Epithelial cell of prostate (primary cell): Measurements from ENCODE around the gene CFL1.

ENCODE experiments used
- DNase-seq: peaks from one replicate; pipeline ENCODE4 v3.0.0-alpha.2; 2011; ENCODE audit warnings: low read depth, low spot score
- H3K27ac ChIP-seq: fragments of 450-650 bp; 2 replicates; pipeline ENCODE4 v1.5.1; 2017; ENCODE audit warnings: mild to moderate bottlenecking

The CFL1 gene

DNA sequence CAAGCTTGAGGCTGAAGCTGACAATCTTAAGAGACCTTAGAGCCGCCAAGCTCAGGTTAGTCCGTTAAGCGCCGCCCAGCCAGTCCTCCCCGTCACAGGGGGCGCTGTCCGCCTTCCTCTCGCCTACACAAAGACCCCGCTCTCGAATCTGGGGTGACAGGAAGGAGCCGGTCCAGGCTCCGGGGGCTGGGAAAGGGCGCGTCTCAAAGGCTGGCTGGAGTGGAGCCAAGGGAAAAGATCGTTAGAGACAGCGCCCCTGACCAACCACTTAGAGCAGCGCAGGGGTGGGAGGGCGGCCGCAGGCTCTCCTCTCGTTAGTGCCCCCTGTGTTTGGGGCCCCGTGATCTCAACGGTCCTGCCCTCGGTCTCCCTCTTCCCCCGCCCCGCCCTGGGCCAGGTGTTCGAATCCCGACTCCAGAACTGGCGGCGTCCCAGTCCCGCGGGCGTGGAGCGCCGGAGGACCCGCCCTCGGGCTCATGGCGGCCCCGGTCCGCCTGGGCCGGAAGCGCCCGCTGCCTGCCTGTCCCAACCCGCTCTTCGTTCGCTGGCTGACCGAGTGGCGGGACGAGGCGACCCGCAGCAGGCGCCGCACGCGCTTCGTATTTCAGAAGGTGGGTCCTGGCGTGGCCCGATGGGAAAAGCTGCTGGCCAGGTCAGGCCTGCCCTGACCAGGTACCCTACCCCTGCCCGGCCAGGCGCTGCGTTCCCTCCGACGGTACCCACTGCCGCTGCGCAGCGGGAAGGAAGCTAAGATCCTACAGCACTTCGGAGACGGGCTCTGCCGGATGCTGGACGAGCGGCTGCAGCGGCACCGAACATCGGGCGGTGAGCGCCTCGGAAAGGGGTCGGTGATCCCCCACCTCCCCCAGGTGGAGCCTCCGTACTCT is 2.5 kb upstream of the CFL1 start, which contains the start of gene MUS81:
Gene MUS81 (plus strand): TSS at position 156 of the 887 bp plus-strand sequence. CDS start 321 bp downstream, at position 477.
- H3K27ac ChIP-seq = peak within 1 kb of the TSS; percentile 96
- peak; percentile 87 for DNase-seq

DNA sequence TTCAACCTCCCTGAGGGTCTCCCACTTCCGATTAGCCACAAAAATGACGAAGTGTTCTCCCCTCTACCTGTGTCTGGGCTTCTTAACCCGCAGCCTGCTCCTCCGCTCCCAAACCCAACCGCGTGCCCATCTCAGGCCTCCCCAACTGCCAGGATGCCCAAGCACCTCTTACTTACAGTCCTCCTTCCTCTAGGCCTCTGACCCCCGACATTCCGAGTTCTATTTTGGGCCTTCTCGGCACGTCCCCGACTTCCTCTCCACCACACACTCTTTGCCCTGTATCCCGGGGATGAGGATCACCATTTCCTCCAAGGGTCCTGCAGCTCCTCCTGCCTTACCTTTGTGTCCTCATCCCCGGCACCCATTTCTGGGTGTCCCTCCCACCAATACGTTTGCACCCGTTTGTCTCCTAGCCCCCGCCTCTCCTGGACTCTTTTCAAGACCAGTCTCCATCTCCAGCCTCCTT is 1.9 kb upstream of the CFL1 start:
- H3K27ac ChIP-seq = peak overlapping the region; percentile 96
- DNase-seq = no peak

DNA sequence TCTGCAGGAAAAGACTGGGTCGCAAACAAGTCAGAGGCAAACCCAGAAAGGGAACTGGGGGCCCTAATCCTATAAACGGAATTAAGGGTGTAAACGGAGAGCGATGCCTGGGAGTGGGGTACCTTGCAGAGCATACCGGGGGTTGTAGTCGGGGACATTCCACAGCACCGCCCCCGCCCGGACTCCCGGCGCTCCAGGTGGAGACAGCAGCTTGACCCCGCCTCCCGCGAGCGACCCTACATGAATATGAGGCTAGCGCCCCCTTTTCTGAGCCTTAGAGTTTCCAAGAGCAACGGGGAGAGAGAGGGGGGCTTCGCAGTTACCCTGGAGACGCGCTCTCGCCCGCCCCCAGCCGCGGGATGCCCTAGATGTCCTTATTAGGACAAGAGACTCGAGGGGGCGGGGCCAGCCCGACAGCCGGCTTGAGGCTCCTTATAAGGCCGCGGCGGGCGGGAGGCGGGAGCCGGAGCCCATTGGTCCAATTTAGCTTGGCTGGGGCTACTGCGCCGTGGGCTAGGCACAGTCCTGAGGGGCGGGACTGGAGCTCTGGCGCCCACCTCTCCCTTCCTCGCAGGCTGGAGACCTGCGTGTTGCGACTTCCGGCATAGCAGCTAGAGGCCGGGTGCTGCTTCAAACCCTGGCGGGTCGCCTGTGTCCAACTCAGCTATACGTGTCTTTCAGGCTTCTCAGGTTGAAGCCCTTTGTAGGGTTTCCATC is 1.3 kb upstream of the CFL1 start:
- peak overlapping the region; percentile 96 for H3K27ac ChIP-seq
- DNase-seq = peak; percentile 66

DNA sequence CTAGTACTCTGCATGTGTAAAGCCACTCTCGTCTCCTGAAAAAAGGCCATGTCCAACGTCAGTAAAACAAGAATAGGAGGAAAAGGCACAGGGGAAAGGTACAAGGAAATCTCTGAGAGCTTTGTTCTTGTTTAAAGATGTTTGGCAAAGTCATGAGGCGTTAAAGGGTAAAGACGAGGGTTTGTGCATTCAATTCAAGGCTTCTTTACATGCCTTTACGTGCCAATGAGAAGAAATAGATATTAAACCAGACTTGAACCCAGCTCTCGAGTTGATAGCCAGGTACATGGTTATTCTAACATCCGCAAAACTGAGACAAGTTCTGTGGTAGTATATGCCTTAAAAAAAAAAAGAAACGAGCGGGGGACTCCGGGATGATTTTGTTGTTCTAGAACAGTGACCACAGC is 704 bp upstream of the CFL1 start:
- peak overlapping the region; percentile 96 for H3K27ac ChIP-seq
- no peak for DNase-seq

DNA sequence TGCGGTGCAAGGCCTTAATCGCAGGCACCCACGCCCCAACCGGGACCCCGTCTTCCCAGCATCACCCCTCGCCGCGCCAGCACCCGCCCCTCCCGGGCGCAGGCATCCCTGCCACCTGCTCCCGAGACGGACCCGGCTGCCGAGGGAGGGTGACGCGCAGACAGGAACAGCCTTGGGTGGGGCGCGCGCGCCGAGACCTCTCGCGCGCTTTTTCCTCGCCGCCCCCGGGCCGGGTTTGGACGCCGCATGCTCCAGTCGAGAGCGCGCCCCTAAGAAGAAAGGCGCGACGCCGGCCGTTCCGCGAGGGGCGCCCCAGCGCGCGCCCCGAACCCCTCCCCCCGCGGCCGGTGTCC is 504 bp downstream of the CFL1 start:
- DNase-seq = no peak
- H3K27ac ChIP-seq = peak overlapping the region; percentile 96

DNA sequence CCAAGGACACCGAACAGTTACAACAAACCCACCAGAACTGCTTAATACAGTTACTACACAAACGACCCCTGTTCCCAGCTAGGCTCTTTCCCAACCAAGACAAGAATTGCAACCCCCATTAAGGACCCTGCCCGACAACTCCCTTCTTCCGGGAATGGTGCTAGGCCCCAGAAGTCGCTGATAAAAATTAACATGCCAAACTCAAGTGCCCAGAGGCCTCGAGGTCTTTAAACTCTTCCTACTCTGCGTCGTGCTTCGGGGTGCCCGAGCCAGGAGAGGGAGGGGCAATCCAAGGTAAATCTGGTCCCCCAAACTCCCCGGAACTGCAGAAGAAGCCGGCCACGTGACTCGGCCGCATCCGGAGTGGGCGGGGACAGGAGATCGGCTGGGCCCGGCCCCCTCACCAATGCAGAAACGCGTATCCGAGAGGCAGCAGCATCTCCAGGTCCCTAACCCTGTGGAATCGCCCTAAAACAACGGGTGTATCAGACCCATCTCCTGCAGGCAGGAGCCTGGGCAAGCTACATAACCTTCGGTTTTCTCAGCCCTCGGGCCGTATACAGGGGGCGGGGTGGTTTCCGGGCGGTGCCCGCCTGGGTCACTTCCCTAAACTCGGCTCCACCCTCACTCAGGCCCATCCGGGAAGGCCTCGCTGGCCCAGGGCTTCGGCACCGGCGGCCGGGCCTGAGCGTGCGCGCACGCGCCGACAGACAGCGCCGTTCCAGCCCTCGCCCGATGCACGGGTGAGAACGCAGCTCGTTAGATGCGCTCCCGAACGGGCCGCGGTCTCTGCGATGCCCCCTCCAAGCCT is 1.1 kb downstream of the CFL1 start:
- DNase-seq = no peak

DNA sequence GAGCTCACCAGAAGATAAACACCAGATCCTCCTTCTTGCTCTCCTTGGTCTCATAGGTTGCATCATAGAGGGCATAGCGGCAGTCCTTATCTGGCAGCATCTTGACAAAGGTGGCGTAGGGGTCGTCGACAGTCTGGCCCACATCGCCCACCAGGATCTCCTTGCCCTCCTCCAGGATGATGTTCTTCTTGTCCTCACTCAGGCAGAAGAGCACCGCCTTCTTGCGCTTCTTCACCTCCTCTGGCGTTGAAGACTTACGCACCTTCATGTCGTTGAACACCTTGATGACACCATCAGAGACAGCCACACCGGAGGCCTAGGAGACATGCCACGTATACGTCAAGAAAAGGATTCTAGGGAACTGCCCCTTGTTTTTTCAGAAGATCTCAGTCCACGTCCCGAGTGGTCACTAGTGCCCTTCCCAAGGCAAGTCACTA is 2.0 kb downstream of the CFL1 start:
- DNase-seq = no peak

More for the DNA sequence above, 1.1 kb downstream of the CFL1 start:
- peak overlapping the region; percentile 96 for H3K27ac ChIP-seq

DNA sequence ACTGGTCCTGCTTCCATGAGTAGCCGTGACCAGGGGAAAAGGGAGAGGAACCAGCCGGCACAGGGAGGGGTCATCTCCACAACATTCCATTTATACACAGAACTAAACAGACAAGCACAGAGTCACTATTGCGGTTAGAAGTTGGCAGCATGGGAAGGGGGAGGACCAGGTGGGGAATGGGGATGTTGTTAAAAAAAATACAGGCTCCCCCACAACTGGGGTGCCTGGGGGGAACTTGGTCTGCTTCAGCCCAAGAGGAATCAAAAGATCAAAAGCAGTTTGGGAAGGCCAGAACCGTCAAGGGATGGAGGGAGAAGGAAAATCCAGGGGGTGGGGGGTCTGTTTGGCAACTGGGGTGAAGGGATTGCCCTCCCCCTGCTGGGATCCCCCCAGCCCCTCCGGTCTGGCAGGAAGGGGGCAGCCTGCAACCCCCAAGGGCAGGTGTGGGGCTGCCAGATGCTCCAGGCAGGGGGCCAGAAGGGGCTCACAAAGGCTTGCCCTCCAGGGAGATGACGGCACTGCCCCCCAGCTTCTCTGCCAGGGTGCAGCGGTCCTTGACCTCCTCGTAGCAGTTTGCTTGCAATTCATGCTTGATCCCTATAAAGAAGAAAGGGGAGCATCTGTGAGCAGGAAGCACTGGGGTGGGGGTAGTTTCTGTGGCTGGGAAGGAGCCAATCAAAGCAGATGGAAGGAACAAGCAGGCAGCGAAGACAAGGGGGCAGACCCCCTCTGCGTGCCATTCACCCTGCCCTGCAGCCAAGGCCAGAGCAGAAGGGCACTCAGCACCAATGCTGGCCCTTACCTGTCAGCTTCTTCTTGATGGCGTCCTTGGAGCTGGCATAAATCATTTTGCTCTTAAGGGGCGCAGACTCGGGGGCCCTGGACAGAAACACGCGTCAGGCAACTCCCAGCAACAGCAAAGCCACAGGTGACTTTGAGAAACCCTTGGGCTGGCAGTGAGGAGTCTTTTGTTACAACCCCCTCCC is 2.8 kb downstream of the CFL1 start:
- no peak for DNase-seq
- no peak overlapping the region for H3K27ac ChIP-seq

More for the DNA sequence above, 2.0 kb downstream of the CFL1 start:
- H3K27ac ChIP-seq = peak overlapping the region; percentile 96

DNA sequence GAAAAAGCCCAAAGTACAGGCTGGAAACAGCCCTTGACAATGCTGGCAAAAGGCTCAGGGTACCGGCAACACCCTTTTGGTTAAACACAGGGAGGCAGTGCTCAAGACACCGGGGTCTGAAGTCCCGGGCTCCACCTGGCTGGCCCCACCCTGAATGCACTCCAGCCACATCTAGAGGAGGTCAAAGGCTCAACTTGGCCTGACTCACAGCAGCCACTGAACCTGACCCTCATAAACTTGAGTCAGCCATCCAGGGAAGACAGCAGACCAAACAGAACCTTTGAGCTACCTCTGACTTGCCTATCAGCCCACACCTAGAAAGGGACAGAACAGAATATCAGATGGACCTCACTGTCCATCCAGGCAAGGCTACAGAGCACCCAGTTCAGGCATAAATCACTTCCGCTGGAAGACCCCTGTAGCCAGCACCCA is 3.8 kb downstream of the CFL1 start:
- DNase-seq = no peak
- H3K27ac ChIP-seq = no peak overlapping the region

DNA sequence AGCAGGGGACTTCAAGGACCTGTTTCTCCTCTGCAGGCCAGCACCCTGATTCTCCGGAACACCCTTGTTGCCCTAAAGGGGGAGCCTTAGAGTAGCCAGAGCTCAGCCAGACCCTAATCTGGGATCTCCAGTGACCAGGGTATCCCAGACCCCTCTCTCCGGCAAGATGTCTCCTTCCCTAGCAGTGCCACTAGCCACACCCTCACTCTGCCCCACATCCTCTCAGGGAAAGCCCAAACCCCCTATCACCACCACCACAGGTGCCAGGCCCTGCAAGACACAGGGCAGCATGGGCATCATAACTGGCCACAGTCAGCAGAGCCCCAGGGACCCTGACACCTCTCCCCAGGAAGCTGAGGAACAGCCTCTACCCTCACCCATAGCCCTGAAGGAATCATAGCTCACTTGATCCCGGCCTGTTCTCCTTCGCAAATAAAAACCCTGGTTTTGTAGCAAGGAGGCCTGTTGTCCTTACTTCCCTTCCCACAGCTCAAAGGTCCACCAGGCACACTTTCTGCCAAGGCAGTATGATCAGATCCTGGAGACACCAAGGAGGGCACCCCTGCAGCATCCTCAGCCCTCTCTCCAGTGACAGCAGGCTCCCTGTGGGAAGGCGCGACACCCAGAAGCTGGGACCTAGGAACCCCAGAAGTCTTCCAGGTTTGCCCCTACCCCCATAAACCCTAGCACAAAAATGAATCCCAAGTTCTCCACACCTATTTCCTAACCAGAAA is 4.6 kb downstream of the CFL1 start:
- H3K27ac ChIP-seq = no peak overlapping the region
- no peak for DNase-seq

DNA sequence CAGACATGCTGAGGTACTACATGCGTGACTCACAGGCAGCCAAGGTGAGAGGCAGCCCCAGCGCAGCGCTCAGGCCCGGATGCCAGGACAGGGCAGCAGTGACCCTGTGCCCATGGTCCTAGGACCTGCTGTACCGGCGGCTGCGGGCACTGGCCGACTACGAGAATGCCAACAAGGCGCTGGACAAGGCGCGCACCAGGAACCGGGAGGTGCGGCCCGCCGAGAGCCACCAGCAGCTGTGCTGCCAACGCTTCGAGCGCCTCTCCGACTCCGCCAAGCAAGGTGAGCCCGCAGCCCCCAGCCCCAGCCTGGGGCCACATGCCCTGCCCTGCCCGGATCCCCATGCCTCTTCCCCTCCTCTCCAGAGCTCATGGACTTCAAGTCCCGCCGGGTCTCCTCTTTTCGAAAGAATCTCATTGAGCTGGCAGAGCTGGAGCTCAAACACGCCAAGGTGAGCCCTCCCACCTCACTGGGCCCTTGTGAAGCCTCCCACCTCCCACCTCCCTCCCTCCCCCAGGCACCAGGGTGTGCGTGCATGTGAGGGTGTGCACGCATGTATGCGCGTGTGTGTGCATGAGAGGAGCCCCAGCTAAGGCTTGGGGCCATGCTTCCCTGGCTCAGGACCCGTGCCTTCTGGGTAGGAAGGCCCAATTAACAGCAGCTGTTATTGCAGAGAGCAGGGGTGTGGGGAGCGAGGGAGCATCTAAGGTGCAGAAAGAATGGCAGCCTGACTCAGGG is 5.3 kb downstream of the CFL1 start:
- no peak for DNase-seq
- H3K27ac ChIP-seq = no peak overlapping the region

DNA sequence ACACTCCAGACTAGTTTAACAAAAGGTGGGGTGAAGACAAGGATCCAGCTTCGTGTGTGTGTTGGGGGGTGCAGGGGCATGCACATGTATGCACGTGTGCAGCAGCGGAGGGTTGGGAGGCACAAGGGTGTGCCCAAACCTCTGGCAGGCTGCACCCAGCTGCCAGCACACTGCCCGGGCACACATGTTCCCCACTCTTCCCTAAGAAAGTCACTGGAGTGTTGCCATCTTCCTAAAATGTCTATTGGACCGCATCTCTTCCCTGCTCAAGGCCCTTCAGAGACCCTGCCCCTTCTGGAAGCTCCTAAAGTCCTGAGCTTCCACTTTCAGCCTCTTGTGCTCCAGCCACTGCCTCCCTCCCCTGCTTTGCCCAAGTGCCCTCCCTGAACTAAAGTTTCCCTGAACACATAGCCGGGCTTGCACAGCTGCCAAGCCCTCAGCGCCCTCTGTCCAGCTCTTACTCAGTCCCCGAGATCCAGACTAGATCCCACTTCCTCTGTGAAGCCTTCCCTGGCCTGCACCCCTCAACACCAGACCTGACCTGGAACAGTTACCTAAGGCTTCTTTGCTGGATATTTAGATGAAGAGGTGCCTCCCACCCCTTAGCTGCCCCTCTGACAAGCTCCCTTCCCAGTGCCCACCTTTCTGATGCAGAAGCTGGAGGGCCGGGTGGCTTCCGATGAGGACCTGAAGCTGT is 6.0 kb downstream of the CFL1 start:
- H3K27ac ChIP-seq = no peak overlapping the region
- DNase-seq = no peak

DNA sequence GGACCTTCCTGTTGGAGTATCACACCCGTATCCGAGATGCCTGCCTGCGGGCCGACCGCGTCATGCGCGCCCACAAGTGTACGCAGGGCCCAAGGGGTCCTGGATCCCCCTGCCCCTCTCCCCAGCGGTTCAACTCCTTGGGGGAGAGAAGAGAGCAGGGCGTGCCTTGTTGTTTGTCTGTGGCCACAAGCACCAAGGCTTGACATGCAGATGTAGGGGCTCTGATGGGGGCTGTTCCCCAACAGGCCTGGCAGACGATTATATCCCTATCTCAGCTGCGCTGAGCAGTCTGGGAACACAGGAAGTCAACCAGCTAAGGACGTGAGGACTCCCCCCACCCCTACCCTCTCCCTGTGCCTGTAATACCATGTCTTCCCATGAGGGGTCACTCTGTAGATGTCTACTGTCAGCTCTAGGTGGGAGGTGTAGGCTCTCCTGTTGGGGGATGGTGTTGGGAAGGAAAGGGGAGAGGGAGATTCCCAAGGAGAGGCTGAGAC is 6.8 kb downstream of the CFL1 start:
- H3K27ac ChIP-seq = no peak overlapping the region
- no peak for DNase-seq

DNA sequence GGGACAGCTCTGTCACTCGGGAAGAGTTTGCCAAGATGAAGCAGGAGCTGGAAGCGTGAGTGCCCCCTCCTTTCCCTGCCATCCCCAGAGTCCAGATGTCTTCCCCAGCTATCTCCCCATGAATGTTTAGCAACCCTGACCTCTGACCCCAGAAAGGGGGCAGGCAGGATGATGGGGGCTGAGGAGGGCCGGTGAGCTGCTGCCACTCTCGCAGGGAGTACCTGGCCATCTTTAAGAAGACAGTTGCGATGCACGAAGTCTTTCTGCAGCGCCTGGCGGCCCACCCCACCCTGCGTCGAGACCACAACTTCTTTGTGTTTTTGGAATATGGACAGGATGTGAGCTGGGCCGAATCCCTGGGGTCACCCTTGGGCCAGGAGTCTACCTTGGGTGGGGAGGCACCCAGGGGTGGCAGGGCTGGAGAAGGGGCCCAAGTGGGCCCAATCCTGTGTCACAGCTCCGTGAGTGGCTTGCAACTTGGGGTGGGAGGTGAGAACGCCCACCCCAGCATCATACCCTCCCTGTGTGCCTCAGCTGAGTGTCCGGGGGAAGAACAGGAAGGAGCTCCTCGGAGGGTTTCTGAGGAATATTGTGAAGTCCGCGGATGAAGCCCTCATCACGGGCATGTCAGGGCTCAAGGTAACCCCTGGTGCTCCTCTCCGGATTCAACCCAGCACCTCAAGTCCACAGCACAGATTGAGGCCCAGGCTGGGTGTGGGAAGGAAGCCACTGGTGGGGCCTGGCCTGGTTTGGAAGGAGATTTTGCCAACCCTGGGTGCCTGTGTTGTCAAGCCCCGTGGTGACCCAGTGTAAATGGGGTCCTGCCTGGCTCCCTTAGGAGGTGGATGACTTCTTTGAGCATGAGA is 7.5 kb downstream of the CFL1 start:
- no peak for DNase-seq
- H3K27ac ChIP-seq = no peak overlapping the region

DNA sequence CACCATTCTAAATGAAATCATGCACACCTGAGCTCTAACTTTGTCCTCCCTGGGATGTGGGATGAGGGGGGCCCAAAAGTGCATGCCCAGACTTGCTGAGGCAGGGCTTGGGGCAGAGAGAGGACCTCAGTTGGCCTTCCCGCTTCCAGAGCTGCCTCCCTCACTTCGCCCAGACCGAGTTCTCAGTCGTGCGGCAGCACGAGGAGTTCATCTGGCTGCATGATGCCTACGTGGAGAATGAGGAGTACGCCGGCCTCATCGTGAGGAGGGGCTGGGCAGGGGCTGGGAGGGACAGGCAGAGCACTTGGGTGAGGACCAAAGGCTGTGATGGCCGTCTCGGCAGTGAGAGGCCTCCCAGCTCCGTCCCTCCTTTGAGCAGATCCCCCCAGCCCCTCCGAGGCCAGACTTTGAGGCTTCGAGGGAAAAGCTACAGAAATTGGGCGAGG is 8.2 kb downstream of the CFL1 start:
- no peak overlapping the region for H3K27ac ChIP-seq
- DNase-seq = no peak

DNA sequence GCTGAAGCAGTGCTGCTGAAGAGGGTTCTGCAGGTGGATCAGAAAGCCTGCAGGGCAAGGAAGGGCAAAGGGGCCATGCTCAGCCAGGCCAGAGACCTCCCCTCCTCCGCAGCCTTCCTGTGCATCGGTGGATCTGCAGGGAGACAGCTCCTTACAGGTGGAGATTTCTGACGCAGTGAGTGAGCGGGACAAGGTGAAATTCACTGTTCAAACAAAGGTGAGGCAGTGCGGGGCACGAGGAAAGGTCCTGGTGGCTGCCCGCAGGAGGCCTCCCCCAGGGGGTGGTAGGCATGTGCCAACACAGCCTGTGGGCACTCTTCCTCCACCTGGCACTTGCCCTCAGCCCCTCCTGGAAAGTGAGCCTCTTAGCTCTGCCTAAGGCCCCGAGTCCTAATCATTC is 8.6 kb downstream of the CFL1 start:
- no peak overlapping the region for H3K27ac ChIP-seq
- DNase-seq = no peak
